Adrenal gland (tissue), 5 donors: ENCODE results near the gene CHD1L.

Source experiments
- POLR2A ChIP-seq, 2 donors: fragments of 450-650 bp; IDR thresholded peaks; one replicate each; pipeline ENCODE4 v1.6.1; 2017; ENCODE audit warnings: antibody characterized with exemption in 2 of 2, mild to moderate bottlenecking in 2 of 2, moderate library complexity in 1 of 2
- TF ChIP-seq, protein P1 (sequence below), 6 experiments: fragments of 450-650 bp in 4 of 6; fragments of 200-600 bp in 2 of 6; sonication (generic) in 1 of 6; IDR thresholded peaks; 1 replicate in 5 of 6; 2 replicates in 1 of 6; pipeline versions ENCODE4 v1.5.1 to v1.8.0; 2016 to 2021; ENCODE audit warnings: antibody characterized with exemption in 6 of 6, mild to moderate bottlenecking in 2 of 6, moderate library complexity in 1 of 6
- donor health status: DM: no; HTN: no; CAD: no.

DNA sequence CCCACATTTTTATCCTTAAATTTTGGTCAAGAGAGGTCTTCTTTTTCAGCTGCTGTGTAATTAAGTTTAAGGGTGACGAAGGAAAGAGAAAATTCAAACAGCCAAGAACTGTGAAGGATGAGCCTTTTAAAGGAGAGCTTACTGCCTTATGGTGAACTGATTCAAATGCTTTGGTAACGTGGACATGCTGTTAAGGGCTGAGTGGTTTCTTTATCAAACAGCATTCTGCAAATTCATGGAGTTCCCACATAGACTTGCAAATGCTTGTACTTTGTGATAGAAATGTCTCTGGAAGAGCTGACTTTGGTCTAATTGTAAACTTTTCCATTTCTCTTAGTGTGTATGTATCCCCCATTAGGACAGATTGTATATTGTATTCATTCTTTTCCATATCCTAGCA is 93.8 kb downstream of the CHD1L start:
- TF ChIP-seq, protein P1, sequence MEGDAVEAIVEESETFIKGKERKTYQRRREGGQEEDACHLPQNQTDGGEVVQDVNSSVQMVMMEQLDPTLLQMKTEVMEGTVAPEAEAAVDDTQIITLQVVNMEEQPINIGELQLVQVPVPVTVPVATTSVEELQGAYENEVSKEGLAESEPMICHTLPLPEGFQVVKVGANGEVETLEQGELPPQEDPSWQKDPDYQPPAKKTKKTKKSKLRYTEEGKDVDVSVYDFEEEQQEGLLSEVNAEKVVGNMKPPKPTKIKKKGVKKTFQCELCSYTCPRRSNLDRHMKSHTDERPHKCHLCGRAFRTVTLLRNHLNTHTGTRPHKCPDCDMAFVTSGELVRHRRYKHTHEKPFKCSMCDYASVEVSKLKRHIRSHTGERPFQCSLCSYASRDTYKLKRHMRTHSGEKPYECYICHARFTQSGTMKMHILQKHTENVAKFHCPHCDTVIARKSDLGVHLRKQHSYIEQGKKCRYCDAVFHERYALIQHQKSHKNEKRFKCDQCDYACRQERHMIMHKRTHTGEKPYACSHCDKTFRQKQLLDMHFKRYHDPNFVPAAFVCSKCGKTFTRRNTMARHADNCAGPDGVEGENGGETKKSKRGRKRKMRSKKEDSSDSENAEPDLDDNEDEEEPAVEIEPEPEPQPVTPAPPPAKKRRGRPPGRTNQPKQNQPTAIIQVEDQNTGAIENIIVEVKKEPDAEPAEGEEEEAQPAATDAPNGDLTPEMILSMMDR (IDR thresholded peaks at IDR 0.05) = no peak
- TF ChIP-seq POLR2A (IDR thresholded peaks at IDR 0.05) = no peak
